Spleen (tissue), 7 donors: ENCODE data around the gene KCNJ10.

ENCODE experiments used
- CTCF ChIP-seq, 11 experiments: fragments of 200-600 bp in 7 of 11; fragments of 450-650 bp in 4 of 11; sonication (generic) in 4 of 11; IDR thresholded peaks in 8 of 11; conservative IDR thresholded peaks in 3 of 11; 1 replicate in 7 of 11; 2 replicates in 4 of 11; pipeline versions ENCODE4 v1.4.0 to v1.8.0; 2016 to 2021; ENCODE audit warnings: antibody characterized with exemption in 11 of 11, inconsistent platforms in 4 of 11, mild to moderate bottlenecking in 1 of 11
- POLR2A ChIP-seq, 3 donors: fragments of 450-650 bp; IDR thresholded peaks; one replicate each; pipeline ENCODE4 v1.5.1; 2017; ENCODE audit warnings: antibody characterized with exemption in 3 of 3, mild to moderate bottlenecking in 1 of 3
- POLR2AphosphoS5 ChIP-seq, 3 donors: sonication (generic); formaldehyde crosslinking; IDR thresholded peaks; one replicate each; pipeline ENCODE4 v1.5.1; 2017; ENCODE audit warnings: antibody characterized with exemption in 3 of 3
- donor health status: DM: no; HTN: no; CAD: no; lungs with moderate emphysema.
- donor health status: DM: no; HTN: no; CAD: no.
- donor health status: DM: no; HTN: no; CAD: no.

- TF ChIP-seq CTCF (IDR thresholded peaks at IDR 0.05 in 8 of 11, conservative IDR thresholded peaks at IDR 0.05 in 3 of 11) (no peak), POLR2A (IDR thresholded peaks at IDR 0.05) (no peak), POLR2AphosphoS5 (IDR thresholded peaks at IDR 0.05) (no peak)
Measured at GRCh38 chr1:159977364-159978106, 92.4 kb downstream of the KCNJ10 start.
